K562 (cell line): ENCODE data around the gene CPTP. TPM values are rescaled to one million over a fixed set of nuclear protein-coding genes. Genes with fewer than 3 reads are reported as not detected.
A peak's percentile ranks its signal among the peaks of the same experiment; 100 is the strongest.

Source experiments
- DNMT1 ChIP-seq: fragments of 450-650 bp; IDR thresholded peaks from 2 replicates; pipeline ENCODE4 v1.6.1; 2016; ENCODE audit warnings: antibody characterized with exemption, mild to moderate bottlenecking
- FOXA3 ChIP-seq, 2 experiments: fragments of 450-650 bp in 1 of 2; sonication (generic) in 1 of 2; formaldehyde crosslinking; IDR thresholded peaks in 1 of 2; conservative IDR thresholded peaks in 1 of 2; 2 replicates each; pipeline versions ENCODE4 v1.4.0 to v1.8.0; 2020 to 2022; ENCODE audit warnings: mild to moderate bottlenecking in 2 of 2, missing genetic modification reagents in 1 of 2
- ZNF239 ChIP-seq: fragments of 250-450 bp; sonication (Bioruptor Pico); IDR thresholded peaks from 2 replicates; pipeline ENCODE4 v1.4.0; 2020; ENCODE audit warnings: mild to moderate bottlenecking
- ZNF644 ChIP-seq: fragments of 200-800 bp; sonication (Bioruptor generic); IDR thresholded peaks from 2 replicates; pipeline ENCODE4 v1.6.1; 2016; ENCODE audit warnings: low read depth, missing genetic modification characterization, missing compliant biosample characterization
- polyA plus RNA-seq, 8 experiments: library from polyadenylated mRNA; depleted of rRNA in 4 of 8; stranded (reverse) in 5 of 8; unstranded in 3 of 8; fragments of >200 nt; fragmentation: Nextera tagmentation in 2 of 8; fragmentation: Illumina TruSeq in 1 of 8; extraction: Ambion mirVana in 2 of 8; extraction: Trizol in 1 of 8; gene quantifications; 2 replicates each; pipeline versions ENCODE4 v1.2.1 to v1.2.3, GENCODE V29; 2011 to 2014; ENCODE audit warnings: inconsistent platforms in 1 of 8, missing spikeins in 1 of 8
- total RNA-seq, 7 experiments: library from RNA; depleted of rRNA in 6 of 7; stranded (reverse); fragments of >200 nt in 6 of 7; fragmentation: Illumina TruSeq in 2 of 7; extraction: Trizol in 2 of 7; gene quantifications; 2 replicates each; pipeline versions ENCODE4 v1.2.1 to v1.2.3, GENCODE V29; 2011 to 2021; ENCODE audit warnings: low replicate concordance in 1 of 7
- TF ChIP-seq, protein P1 (sequence below): fragments of 250-450 bp; sonication (Bioruptor Pico); IDR thresholded peaks from 2 replicates; pipeline ENCODE4 v1.5.0; 2021; ENCODE audit warnings: mild to moderate bottlenecking, borderline replicate concordance
- TF ChIP-seq, protein P2 (sequence below): fragments of 250-450 bp; sonication (Bioruptor Pico); IDR thresholded peaks from 2 replicates; pipeline ENCODE4 v1.5.1; 2021; ENCODE audit warnings: mild to moderate bottlenecking
- TF ChIP-seq, protein P3 (sequence below): IDR thresholded peaks from 2 replicates; pipeline ENCODE4 v1.6.1; 2012; ENCODE audit warnings: low read depth, low read length, improper control_type of control experiment, borderline replicate concordance
- TF ChIP-seq, protein P4 (sequence below), 3 experiments: fragments of 200-800 bp in 1 of 3; sonication (Bioruptor generic) in 1 of 3; sonication (generic) in 1 of 3; formaldehyde crosslinking in 1 of 3; IDR thresholded peaks; 2 replicates each; pipeline versions ENCODE4 v1.6.1 to v1.8.0; 2016 to 2022; ENCODE audit warnings: mild to moderate bottlenecking in 2 of 3, missing compliant biosample characterization in 2 of 3, missing genetic modification characterization in 2 of 3, missing genetic modification reagents in 1 of 3
- TF ChIP-seq, protein P5 (sequence below), 3 experiments: IDR thresholded peaks in 2 of 3; conservative IDR thresholded peaks in 1 of 3; 2 replicates each; pipeline ENCODE4 v1.5.1; 2011 to 2012; ENCODE audit warnings: low read length in 3 of 3, mild to moderate bottlenecking in 3 of 3, control low read depth in 2 of 3, improper control_type of control experiment in 1 of 3, inconsistent platforms in 1 of 3, low read depth in 1 of 3, mixed read lengths in 1 of 3, moderate library complexity in 1 of 3; ENCODE audit not compliant: insufficient read depth in 2 of 3

Gene CPTP
- total and polyA plus RNA-seq, 9 of the 15 experiments (the other 6 are each of a cell fraction or from before 2014, with no cell fraction given): 0.11 to 25.8 (median 3.5) TPM

DNA sequence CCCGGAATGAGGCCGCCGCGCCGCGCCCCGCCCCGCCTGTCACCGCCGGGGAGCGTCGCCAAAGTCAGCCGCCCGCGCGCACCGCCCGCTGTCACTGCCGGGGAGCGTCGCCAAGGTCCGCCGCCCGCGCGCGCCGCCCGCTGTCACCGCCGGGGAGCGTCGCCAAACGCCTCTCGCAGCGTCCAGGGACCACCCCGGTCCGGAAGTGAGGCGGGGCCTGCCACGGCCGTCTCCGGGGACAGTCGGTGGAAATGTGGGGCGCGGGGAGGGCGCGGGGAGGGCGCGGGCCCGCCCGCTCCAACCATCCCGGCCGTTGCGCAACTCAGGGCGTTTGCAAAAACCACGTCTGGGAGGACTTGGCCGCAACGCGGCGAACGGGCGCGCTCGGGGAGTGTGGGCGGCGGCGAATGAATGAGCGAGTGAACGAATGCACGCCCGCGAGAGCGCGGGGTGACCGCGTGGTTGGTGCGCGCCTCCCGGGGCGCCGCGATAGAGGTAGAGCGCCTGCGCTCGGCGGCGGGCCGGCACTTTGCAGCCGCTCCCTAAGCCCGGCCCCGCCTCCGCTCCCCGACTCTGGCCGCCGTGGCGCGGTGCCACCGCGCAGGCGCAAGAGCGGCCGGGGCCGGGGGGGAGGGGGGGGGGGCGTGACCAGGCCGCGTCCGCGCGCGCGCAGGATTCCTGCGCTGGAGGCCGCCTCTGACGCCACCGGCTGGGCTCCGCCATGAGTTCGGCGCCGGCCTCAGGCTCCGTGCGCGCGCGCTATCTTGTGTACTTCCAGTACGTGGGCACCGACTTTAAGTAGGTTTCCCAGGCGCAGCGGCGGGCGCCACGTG is 16.5 kb upstream of the CPTP start, which contains the start of the genes ACAP3 and PUSL1 (continued):
- TF ChIP-seq FOXA3 (CRISPR knock-in tag; conservative IDR thresholded peaks at IDR 0.05 in 1 of 2, IDR thresholded peaks at IDR 0.05 in 1 of 2) (no peak), ZNF644 (no peak), ZNF239 (CRISPR knock-in tag) (no peak), DNMT1 (no peak)
- TF ChIP-seq, protein P1, sequence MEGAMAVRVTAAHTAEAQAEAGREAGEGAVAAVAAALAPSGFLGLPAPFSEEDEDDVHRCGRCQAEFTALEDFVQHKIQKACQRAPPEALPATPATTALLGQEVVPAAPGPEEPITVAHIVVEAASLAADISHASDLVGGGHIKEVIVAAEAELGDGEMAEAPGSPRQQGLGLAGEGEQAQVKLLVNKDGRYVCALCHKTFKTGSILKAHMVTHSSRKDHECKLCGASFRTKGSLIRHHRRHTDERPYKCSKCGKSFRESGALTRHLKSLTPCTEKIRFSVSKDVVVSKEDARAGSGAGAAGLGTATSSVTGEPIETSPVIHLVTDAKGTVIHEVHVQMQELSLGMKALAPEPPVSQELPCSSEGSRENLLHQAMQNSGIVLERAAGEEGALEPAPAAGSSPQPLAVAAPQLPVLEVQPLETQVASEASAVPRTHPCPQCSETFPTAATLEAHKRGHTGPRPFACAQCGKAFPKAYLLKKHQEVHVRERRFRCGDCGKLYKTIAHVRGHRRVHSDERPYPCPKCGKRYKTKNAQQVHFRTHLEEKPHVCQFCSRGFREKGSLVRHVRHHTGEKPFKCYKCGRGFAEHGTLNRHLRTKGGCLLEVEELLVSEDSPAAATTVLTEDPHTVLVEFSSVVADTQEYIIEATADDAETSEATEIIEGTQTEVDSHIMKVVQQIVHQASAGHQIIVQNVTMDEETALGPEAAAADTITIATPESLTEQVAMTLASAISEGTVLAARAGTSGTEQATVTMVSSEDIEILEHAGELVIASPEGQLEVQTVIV (CRISPR knock-in tag): no peak
- TF ChIP-seq, protein P2, sequence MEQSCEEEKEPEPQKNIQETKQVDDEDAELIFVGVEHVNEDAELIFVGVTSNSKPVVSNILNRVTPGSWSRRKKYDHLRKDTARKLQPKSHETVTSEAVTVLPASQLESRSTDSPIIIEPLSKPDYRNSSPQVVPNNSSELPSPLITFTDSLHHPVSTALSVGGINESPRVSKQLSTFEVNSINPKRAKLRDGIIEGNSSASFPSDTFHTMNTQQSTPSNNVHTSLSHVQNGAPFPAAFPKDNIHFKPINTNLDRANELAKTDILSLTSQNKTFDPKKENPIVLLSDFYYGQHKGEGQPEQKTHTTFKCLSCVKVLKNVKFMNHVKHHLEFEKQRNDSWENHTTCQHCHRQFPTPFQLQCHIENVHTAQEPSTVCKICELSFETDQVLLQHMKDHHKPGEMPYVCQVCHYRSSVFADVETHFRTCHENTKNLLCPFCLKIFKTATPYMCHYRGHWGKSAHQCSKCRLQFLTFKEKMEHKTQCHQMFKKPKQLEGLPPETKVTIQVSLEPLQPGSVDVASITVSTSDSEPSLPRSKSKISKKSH (CRISPR knock-in tag): no peak
- TF ChIP-seq, protein P3, sequence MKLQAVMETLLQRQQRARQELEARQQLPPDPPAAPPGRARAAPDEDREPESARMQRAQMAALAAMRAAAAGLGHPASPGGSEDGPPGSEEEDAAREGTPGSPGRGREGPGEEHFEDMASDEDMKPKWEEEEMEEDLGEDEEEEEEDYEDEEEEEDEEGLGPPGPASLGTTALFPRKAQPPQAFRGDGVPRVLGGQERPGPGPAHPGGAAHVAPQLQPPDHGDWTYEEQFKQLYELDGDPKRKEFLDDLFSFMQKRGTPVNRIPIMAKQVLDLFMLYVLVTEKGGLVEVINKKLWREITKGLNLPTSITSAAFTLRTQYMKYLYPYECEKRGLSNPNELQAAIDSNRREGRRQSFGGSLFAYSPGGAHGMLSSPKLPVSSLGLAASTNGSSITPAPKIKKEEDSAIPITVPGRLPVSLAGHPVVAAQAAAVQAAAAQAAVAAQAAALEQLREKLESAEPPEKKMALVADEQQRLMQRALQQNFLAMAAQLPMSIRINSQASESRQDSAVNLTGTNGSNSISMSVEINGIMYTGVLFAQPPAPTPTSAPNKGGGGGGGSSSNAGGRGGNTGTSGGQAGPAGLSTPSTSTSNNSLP: 0 out of 2 replicates have a peak, but pooled peaks have one; percentile 25
- TF ChIP-seq, protein P4, sequence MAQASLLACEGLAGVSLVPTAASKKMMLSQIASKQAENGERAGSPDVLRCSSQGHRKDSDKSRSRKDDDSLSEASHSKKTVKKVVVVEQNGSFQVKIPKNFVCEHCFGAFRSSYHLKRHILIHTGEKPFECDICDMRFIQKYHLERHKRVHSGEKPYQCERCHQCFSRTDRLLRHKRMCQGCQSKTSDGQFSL (CRISPR knock-in tag; IDR thresholded peaks at IDR 0.05): peak; percentile 96
- TF ChIP-seq, protein P4 (tag; IDR thresholded peaks at IDR 0.05): peak in 1 of 2 experiments; percentile 99; a peak in 2 of 4 replicates
- TF ChIP-seq, protein P5, sequence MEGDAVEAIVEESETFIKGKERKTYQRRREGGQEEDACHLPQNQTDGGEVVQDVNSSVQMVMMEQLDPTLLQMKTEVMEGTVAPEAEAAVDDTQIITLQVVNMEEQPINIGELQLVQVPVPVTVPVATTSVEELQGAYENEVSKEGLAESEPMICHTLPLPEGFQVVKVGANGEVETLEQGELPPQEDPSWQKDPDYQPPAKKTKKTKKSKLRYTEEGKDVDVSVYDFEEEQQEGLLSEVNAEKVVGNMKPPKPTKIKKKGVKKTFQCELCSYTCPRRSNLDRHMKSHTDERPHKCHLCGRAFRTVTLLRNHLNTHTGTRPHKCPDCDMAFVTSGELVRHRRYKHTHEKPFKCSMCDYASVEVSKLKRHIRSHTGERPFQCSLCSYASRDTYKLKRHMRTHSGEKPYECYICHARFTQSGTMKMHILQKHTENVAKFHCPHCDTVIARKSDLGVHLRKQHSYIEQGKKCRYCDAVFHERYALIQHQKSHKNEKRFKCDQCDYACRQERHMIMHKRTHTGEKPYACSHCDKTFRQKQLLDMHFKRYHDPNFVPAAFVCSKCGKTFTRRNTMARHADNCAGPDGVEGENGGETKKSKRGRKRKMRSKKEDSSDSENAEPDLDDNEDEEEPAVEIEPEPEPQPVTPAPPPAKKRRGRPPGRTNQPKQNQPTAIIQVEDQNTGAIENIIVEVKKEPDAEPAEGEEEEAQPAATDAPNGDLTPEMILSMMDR (IDR thresholded peaks at IDR 0.05 in 2 of 3, conservative IDR thresholded peaks at IDR 0.05 in 1 of 3; ENCODE audit: insufficient read depth in 2 of 3, low read depth in 1 of 3, low read length in 3 of 3): peak in 1 of 3 experiments; percentile 2; a peak in 1 of 6 replicates
